Mesendoderm (in vitro differentiated cells): ENCODE results near the gene C8A.

Experiments used
- DNase-seq: peaks from one replicate; pipeline ENCODE4 v3.0.0; 2013
- H2AK5ac ChIP-seq: 2 replicates; pipeline ENCODE4 v1.6.1; 2013; ENCODE audit warnings: low read length, inconsistent platforms
- H2BK120ac ChIP-seq: 2 replicates; pipeline ENCODE4 v1.6.1; 2013; ENCODE audit warnings: low read depth, mild to moderate bottlenecking, low read length, moderate library complexity, mixed read lengths
- H2BK15ac ChIP-seq: replicated peaks from 2 replicates; pipeline ENCODE4 v1.6.1; 2013; ENCODE audit warnings: low read depth, mild to moderate bottlenecking, moderate library complexity
- H2BK5ac ChIP-seq: 2 replicates; pipeline ENCODE4 v1.6.1; 2013; ENCODE audit warnings: low read length, inconsistent platforms
- H3K18ac ChIP-seq: 2 replicates; pipeline ENCODE4 v1.6.1; 2013; ENCODE audit warnings: mild to moderate bottlenecking, low read length, mixed read lengths
- H3K23ac ChIP-seq: one replicate; pipeline ENCODE4 v1.6.1; 2013; ENCODE audit warnings: low read length
- H3K27ac ChIP-seq: 2 replicates; pipeline ENCODE4 v1.5.1; 2013; ENCODE audit warnings: low read depth, mild to moderate bottlenecking, inconsistent platforms, low read length, moderate library complexity
- H3K27me3 ChIP-seq: 2 replicates; pipeline ENCODE4 v1.6.1; 2013; ENCODE audit warnings: low read length, control low read depth, mild to moderate bottlenecking, inconsistent platforms; ENCODE audit not compliant: insufficient read depth, poor library complexity
- H3K36me3 ChIP-seq: 2 replicates; pipeline ENCODE4 v1.6.1; 2013; ENCODE audit warnings: low read length, inconsistent platforms; ENCODE audit not compliant: control insufficient read depth, insufficient read depth
- H3K4ac ChIP-seq: one replicate; pipeline ENCODE4 v1.6.1; 2013; ENCODE audit warnings: low read depth, mild to moderate bottlenecking, low read length, moderate library complexity
- H3K4me1 ChIP-seq: 2 replicates; pipeline ENCODE4 v1.6.1; 2013; ENCODE audit warnings: low read depth, low read length, inconsistent platforms; ENCODE audit not compliant: control insufficient read depth
- H3K4me2 ChIP-seq: 2 replicates; pipeline ENCODE4 v1.6.1; 2013; ENCODE audit warnings: low read length
- H3K4me3 ChIP-seq: 2 replicates; pipeline ENCODE4 v1.5.1; 2013; ENCODE audit warnings: mild to moderate bottlenecking, low read length
- H3K56ac ChIP-seq: one replicate; pipeline ENCODE4 v1.6.1; 2013; ENCODE audit warnings: low read length
- H3K79me1 ChIP-seq: 2 replicates; pipeline ENCODE4 v1.6.1; 2013; ENCODE audit warnings: low read length, inconsistent platforms
- H3K79me2 ChIP-seq: 2 replicates; pipeline ENCODE4 v1.6.1; 2013; ENCODE audit warnings: mild to moderate bottlenecking, low read length; ENCODE audit not compliant: control insufficient read depth, insufficient read depth
- H3K9ac ChIP-seq: 2 replicates; pipeline ENCODE4 v1.6.1; 2013; ENCODE audit warnings: low read length, inconsistent platforms
- H4K5ac ChIP-seq: one replicate; pipeline ENCODE4 v1.6.1; 2013; ENCODE audit warnings: low read length
- H4K8ac ChIP-seq: one replicate; pipeline ENCODE4 v1.6.1; 2013; ENCODE audit warnings: low read depth, mild to moderate bottlenecking, control low read depth, low read length, moderate library complexity
- WGBS: extraction: QIAGEN DNeasy Blood & Tissue Kit; methylation state at CpG from one replicate; pipeline ENCODE4 v1.1.7; 2013; ENCODE audit warnings: low lambda C conversion rate, missing lambda C conversion rate; ENCODE audit not compliant: insufficient coverage; ENCODE audit errors: extremely low coverage; 5-methylcytosine and 5-hydroxymethylcytosine counted together

The C8A gene

DNA sequence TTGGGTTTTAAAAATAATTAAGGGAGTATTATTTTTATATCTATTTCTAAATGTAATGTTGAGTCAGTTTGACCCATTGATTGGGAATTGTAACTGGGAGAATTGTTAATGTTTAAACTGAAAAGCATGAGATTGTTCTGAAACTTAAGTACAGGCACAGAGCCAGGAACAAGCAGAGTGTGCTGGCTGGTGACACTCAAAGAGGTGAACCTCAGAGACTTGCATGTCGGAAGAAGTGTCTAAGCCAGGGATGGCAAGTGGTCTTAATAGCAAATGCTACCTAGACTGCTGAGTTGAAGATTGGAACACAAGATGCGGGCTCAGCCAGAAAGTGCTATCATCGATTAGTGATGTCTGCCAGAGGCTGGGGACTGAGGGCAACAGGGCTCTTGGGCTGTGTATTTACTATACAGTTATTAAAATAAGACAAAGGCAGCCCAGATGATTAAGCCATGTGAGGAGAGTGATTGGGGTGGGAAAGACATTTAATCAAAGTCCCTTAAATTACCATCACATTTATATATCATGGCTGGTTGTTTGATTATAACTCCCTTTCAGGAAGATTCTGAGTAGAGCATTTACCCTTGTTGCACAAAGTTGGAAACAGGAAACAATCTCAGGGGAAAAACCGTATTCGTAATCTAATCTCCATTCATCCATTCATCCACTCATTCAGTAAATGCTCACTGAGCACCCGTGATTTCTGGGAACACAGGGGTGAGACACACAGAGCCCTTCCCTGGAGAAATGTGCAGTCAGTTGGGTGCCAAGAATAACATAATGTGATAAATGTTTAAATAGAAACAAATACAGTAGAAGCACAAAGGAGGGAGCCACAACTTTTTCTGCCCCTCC, 42.8 kb downstream of the C8A start:
- Histone ChIP-seq H4K8ac (no peak overlapping the region), H3K27me3 (no peaks in the 10 kb centered on the region), H2BK120ac (no peak overlapping the region), H2BK5ac (no peak overlapping the region), H2AK5ac (no peak overlapping the region), H3K79me2 (no peaks in the 10 kb centered on the region), H2BK15ac (no peak overlapping the region), H3K9ac (no peak overlapping the region), H4K5ac (no peak overlapping the region), H3K79me1 (no peaks in the 10 kb centered on the region), H3K36me3 (no peaks in the 10 kb centered on the region), H3K4ac (no peak overlapping the region), H3K56ac (no peak overlapping the region), H3K4me2 (no peak overlapping the region), H3K18ac (no peak overlapping the region), H3K4me3 (no peak overlapping the region), H3K4me1 (no peaks in the 10 kb centered on the region), H3K27ac (no peak overlapping the region), H3K23ac (no peak overlapping the region)
- no peak for DNase-seq
- WGBS: no CpG with 5 or more reads among the region's 6 CpGs

DNA sequence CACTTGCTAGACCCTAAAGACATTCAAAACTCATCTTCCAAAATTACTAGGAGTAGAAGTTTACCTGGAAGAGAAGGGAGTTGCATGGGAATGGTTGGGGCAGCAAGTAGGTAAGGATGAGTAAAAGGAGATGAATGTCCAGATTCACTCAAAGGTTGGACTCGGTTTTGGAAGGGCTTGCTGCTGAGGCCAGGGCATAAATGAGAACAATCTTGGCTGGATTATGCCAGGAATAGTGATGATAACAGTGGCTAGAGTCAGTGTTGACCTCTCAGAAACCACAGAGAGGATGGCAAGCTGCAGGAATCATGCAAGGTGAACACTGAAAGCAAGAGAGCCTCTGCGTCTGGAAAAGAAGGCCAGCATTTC, 43.4 kb downstream of the C8A start:
- Histone ChIP-seq H3K79me1 (no peaks in the 10 kb centered on the region), H3K9ac (no peak overlapping the region), H3K4me2 (no peak overlapping the region), H3K56ac (no peak overlapping the region), H3K4me3 (no peak overlapping the region), H3K4ac (no peak overlapping the region), H3K4me1 (no peaks in the 10 kb centered on the region), H3K79me2 (no peaks in the 10 kb centered on the region), H2BK15ac (no peak overlapping the region), H2AK5ac (no peak overlapping the region), H2BK5ac (no peak overlapping the region), H3K27ac (no peak overlapping the region), H4K8ac (no peak overlapping the region), H4K5ac (no peak overlapping the region), H3K23ac (no peak overlapping the region), H3K18ac (no peak overlapping the region), H2BK120ac (no peak overlapping the region), H3K27me3 (no peaks in the 10 kb centered on the region), H3K36me3 (no peaks in the 10 kb centered on the region)
- no peak for DNase-seq
- no CpG with 5 or more reads among the region's 2 CpGs for WGBS

DNA sequence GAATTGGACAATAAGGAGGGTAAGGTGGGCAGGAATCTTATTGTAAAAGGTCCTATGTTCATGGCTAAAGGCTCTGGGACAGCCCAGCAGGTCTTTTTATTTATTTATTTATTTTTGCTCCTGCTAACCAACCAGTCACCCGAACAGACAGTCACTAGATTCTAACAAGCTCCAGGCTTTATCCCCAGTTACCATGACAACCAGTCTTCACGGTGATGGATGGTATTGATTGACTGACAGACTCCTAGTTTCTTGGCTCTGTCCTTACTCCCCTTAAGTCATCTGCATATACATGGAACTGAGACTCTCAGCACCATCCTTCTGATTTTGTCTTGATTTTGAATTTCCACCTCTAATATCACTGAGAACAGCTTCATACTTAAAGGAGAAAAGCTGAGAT, 44.3 kb downstream of the C8A start:
- H3K4me2 ChIP-seq: no peak overlapping the region
- no peak overlapping the region for H3K18ac ChIP-seq
- H4K8ac ChIP-seq: no peak overlapping the region
- no peak overlapping the region for H4K5ac ChIP-seq
- H3K27ac ChIP-seq: no peak overlapping the region
- H3K36me3 ChIP-seq: no peaks in the 10 kb centered on the region
- H3K9ac ChIP-seq: no peak overlapping the region
- no peaks in the 10 kb centered on the region for H3K79me2 ChIP-seq
- H3K4me3 ChIP-seq: no peak overlapping the region
- no peaks in the 10 kb centered on the region for H3K4me1 ChIP-seq
- H3K23ac ChIP-seq: no peak overlapping the region
- no peak overlapping the region for H2BK15ac ChIP-seq
- H3K27me3 ChIP-seq: no peaks in the 10 kb centered on the region
- no peaks in the 10 kb centered on the region for H3K79me1 ChIP-seq
- no peak overlapping the region for H2BK5ac ChIP-seq
- no peak overlapping the region for H2BK120ac ChIP-seq
- no peak overlapping the region for H3K56ac ChIP-seq
- H3K4ac ChIP-seq: no peak overlapping the region
- no peak overlapping the region for H2AK5ac ChIP-seq
- DNase-seq: no peak
- no CpG with 5 or more reads among the region's 2 CpGs for WGBS

DNA sequence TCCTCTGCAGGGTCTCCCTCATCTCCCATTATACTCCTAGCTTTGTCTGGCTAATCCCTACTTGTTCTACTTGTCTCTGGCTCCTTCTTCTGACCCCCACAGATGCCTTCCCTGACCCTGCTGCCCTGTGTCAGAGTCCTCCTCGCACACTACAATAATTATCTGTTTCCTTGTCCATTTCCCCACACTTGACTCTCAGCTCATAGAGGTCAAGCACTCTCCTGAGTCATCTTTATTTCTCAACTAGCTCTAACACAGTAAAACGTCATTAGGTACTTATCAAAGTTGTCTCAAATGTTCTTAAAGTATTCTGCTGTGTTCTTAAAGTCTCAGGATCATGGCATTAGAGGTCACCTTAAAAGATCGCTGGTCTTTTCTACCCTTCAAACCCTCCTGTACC, 47.1 kb downstream of the C8A start:
- Histone ChIP-seq H2BK15ac (no peak overlapping the region), H3K79me1 (no peaks in the 10 kb centered on the region), H2BK120ac (no peak overlapping the region), H2BK5ac (no peak overlapping the region), H3K9ac (no peak overlapping the region), H3K4me3 (no peak overlapping the region), H3K4me2 (no peak overlapping the region), H4K8ac (no peak overlapping the region), H3K23ac (no peak overlapping the region), H3K79me2 (no peaks in the 10 kb centered on the region), H3K56ac (no peak overlapping the region), H3K36me3 (no peaks in the 10 kb centered on the region), H2AK5ac (no peak overlapping the region), H3K27me3 (no peaks in the 10 kb centered on the region), H3K4ac (no peak overlapping the region), H3K27ac (no peak overlapping the region), H3K4me1 (no peaks in the 10 kb centered on the region), H3K18ac (no peak overlapping the region), H4K5ac (no peak overlapping the region)
- no CpG with 5 or more reads among the region's 3 CpGs for WGBS
- no peak for DNase-seq

DNA sequence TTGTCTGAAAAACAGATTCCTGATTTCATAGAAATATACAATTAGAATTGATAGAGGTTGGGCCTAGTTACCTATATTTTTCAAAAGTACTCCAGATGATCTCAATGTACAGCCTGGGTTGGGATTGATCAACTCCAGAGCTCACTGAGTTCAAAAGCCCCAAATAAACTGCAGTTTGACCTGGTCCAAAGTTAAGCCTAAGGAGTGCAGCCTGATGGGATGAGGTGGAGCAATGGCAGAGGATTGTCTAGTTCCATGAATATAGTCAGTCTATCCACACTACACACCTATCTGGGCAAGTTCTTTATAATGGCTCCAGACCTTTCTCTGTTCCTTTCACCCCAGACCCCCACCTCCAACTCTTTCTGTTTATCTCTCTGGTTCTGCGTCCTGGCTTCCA, 49.2 kb downstream of the C8A start:
- no peak overlapping the region for H3K4me3 ChIP-seq
- no peak overlapping the region for H3K27ac ChIP-seq
- H2AK5ac ChIP-seq: no peak overlapping the region
- no peak overlapping the region for H4K5ac ChIP-seq
- H3K18ac ChIP-seq: no peak overlapping the region
- no peaks in the 10 kb centered on the region for H3K36me3 ChIP-seq
- no peak for DNase-seq
- no peak overlapping the region for H3K56ac ChIP-seq
- H3K4ac ChIP-seq: no peak overlapping the region
- no peak overlapping the region for H3K23ac ChIP-seq
- H4K8ac ChIP-seq: no peak overlapping the region
- WGBS: no CpG with 5 or more reads among the region's 1 CpG
- no peaks in the 10 kb centered on the region for H3K27me3 ChIP-seq
- H3K4me2 ChIP-seq: no peak overlapping the region
- no peaks in the 10 kb centered on the region for H3K4me1 ChIP-seq
- no peak overlapping the region for H2BK15ac ChIP-seq
- no peak overlapping the region for H2BK5ac ChIP-seq
- no peak overlapping the region for H2BK120ac ChIP-seq
- H3K79me1 ChIP-seq: no peaks in the 10 kb centered on the region
- no peak overlapping the region for H3K9ac ChIP-seq
- H3K79me2 ChIP-seq: no peaks in the 10 kb centered on the region
